CD4-positive, alpha-beta T cell treated with Interleukin-10 for 1 hour (primary cell): ENCODE data around the gene EFCAB6.

Source experiments
- DNase-seq: peaks from one replicate; pipeline ENCODE4 v3.0.0-alpha.2; 2020

Gene EFCAB6

DNA sequence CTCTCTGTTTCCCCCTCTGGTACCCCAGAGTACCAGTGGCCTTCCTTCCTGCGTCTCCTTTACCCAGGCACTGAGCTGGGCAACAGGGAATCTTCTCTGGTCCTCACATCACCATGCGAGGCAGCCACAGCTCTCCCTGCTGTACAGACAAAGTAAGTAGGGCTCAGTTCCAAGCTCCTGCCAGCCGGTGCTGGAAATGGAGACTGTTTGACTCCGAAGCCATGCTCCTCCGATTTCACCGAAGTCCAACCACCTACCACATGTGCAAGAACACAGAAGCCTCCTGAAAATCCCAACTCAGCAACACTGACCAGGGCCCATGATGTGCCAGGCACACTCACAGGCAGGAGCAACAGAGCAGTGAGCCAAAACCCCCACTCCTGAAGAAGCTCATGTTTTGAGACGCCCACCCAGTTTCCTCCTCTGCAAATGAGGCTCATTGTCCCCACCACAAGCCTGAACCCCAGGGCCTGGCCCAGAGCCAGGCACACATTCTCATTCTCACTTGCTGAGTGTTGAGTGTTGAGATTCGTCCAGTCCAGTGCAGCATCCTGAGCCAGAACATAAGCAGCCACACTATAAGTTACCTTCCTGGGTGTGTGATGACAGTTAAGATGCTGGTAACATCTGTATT, 244.3 kb downstream of the EFCAB6 start:
- no peak for DNase-seq

DNA sequence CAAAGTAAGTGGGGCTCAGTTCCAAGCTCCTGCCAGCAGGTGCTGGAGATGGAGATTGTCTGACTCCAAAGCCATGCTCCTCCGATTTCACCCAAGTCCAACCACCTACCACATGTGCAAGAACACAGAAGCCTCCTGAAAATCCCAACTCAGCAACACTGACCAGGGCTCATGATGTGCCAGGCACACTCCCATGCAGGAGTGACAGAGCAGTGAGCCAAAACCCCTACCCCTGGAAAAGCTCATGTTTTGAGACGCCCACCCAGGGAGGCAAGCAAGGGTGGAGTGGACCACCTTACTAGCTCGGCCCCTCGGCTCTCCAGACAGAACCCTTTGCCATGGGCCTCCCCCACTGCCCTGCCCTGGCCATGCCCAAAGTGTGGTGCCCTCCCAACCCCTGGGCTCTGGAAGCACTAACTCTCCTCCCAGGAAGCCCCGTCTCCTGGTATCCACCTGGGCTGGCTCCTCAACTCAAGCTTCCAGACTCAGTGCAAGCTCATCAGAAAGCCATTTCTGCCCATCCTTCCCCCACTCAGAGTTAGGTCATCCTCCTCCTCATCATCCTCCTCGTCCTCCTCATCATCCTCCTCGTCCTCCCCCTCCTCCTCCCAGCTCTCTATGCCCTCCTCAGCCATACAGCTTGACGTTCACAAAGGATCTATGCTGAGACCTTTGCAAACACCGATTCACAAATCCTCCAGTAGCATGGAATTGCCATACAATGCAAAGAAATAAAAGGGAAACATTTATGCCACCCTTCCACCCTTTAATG, 245.4 kb downstream of the EFCAB6 start:
- no peak for DNase-seq

DNA sequence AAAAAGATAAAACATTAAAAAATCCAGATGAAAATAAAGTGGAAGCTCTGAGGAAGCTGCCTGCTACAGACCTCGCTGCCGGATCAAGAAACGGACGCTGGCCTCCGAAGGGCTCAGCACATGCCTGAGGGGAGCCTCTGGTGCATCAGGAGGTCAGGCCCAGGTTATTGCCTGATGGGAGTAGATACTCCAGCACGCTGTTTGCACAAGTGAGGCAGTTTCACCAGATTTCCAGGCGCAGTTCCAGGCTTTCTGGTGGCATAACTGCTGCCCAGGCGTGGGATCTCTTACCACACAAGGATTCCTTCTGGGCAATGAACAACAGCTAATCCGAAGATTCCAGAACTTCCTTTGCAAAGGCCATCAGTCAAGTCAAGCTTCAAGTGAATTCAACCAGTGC, 246.1 kb downstream of the EFCAB6 start:
- DNase-seq: no peak

DNA sequence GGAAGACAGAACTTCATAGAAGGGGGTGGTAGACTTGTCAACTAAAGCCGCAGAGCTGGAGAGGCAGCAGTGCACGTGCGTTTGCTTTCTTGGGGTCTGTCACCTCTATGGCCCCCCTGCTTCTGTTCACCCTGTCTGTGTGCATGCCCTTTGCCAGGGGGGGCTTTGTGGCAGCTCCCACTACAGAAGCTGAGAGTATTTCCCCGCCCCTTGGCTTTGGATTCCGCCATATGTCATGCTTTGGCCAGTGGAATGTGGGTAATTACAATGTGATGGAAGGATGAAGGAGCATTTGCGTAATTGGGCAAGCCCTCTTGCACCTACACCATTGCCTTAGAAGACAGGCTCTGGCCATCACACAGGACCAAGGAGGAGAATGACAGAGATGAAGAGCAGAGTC, 247.2 kb downstream of the EFCAB6 start:
- no peak for DNase-seq

DNA sequence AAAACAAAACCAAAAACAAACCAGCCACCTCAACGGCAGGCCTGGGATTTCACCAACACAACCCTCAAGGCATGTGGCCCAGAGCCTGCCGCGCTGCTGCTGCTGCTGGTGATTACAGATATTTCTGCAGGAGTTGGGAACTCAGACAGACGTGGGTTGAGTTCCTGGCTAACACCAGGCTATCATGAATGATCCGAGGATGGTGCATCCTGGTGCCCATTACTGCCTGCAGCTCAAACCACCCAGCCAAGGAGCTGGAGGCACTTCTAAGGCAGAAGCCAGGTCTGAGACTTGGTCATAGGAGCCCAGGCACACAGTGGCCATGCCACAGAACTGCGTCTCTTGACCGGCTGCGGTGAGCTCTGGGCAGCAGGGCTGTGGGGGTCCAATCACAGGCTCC, 248.5 kb downstream of the EFCAB6 start:
- DNase-seq: no peak

DNA sequence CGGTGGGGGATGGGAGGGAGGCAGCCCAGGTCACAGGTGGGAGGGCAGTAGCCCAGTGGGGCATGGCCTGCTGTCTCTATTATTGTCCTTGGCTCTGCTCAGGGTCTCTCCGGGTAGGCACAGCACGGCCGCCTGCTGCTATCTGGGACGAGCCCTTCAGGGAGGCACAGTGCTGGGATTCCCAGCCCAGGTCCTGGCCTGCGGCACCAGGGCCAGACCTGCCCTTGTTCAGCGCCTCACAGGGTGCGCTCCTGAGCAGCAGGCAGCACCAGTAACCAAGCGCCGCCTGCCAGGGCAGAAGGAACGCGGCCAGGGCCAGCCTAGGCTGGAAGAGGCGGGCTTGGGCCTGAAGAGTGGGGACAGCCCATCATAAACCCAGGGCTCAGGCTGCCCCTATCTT, 249.3 kb downstream of the EFCAB6 start:
- no peak for DNase-seq

DNA sequence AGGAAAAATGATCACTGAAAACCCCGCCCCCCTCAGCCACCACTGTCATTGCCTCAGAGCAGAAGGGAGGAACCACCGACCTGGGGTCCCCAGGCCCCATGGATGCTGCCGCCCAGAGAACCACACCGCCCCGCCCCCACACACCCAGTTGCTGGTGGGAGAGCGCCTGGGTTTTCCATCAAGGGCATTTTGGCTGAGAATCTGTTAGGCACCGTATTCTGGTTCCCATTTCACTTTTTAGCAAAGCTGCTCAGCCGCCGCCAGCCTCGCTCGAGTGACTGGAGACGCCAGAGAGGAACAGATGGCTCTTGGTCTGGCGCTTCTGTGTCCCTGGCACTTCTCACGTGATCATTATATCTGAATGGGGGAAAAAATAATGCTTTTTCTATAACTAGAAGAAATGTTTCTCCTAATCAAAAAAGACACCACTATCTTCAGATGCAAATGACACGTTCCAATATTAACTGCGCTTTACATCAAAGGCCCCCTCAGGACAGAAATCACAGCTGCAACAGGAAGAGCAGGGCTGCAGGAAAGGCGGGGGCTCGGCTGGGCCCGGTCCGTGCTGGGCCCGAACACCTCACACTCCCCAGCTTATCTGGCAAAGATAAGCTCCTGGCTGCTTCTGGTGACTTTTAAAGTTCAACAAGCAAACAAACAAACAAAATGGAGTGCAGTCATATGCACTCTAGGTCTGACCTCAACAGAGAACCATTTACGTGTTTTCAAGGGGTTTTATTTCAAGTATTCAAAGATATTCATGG, 250.5 kb downstream of the EFCAB6 start:
- no peak for DNase-seq

DNA sequence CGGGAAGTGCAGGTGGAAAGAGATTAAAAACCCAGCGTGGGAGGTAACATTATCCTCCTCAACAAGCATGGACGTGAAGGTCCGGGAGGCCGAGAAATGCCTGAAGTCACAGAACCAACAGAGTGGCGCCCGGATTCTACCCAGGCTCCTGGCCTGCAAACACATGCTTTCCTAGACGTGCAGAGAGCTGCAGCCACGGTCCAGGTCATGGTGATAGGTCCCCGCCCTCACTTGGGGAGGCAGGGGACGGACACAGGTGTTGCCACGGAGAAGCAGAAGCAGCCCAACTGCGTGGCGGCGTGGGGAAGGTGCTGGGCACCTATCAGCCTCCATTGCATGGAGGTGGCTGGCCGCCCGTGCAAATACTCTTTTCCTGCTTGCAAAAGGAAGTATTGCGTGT, 251.5 kb downstream of the EFCAB6 start:
- DNase-seq: no peak

DNA sequence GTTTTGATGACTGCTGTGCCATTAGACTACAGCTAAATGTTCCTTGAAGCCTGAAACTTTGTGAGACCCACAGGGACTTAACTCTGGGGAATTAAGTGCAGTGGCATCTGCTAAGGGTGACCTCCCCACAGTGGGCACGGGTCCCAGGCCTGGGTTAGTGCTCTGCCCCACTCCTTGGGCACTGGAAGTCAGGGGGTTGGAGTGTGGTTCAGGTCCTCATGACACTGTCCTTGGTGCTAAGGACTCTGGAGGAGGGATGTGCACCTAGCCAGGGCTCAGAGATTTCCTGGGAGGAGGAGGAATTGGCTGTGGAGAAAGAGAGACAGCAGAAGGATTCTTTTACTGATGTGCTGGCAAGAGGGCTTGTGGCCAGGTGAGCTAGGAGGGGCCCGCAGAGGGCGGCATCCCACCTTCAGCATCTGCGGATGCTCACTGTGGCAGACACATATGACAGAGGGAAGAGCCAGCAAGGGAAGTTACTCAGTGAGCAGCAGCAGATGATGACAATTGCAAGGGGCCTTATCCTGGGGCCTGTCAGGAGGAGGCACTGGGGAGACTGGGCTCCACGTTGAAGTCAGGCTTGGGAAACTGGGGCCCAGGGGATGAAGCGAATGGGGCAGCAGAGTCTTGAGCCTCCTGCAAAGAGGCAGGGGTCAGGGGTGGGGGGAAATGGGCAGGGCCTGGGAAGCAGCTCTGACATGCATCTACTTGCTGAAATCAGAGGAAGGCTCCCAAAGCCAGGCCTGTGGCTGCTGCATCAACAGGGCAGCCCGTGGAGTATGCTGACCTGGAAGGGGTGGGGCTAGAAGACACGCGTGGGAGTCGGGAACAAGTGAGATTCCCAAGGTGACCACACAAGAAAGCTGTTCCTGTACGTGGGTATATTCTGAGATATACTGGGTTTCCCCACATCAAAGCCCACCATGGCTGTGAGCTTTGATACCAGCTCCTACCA, 256.3 kb downstream of the EFCAB6 start:
- DNase-seq: no peak

DNA sequence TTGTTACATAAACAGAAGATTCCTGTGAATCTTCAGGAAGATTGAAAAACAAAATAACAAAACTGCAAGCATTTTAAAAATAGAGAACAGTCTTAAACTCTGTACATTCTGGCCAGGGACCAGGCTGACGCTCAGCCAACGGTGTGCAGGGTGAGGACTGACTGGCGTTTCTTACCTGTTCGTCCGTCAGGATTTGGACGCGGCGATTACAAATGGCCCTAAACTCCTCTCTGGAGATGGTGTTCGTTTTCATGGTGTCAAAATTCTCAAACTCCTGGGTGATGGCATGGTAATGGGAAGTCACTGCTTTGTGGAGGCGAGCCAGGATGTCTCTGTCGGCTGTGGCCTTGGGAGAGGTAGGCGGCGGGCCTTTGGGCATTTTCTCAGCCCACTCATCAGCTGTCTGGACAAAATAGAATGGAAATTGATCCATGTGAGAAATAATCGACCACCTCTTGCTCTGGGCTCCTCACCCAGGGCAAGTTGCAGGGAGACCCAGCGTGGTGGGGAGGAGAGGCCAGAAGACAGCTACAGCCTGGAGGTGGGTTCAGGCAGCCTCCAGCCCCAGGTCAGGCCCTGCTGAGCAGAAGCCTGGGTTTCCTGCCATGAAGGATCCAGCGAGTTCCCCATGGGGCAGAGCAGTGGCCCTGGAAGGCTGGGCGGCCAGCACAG, 257.3 kb downstream of the EFCAB6 start:
- DNase-seq: no peak

DNA sequence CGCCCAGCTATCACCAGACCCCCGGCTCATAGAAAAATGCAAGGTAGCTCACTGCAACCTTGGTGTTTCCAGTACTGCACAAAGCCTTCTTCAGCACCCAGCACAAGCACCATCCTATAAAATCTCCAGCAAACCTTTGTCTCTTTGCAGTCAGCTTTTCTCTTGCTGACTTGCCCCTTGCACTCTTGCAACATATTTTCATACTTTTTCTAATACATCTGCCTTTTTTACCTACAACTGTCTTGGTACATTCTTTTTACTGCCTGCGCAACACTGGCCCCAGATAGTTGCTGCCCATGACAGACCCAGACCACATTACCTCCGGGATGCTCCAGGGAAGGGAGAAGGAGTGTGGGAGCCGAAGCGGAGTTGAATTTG, 257.9 kb downstream of the EFCAB6 start:
- DNase-seq: no peak

DNA sequence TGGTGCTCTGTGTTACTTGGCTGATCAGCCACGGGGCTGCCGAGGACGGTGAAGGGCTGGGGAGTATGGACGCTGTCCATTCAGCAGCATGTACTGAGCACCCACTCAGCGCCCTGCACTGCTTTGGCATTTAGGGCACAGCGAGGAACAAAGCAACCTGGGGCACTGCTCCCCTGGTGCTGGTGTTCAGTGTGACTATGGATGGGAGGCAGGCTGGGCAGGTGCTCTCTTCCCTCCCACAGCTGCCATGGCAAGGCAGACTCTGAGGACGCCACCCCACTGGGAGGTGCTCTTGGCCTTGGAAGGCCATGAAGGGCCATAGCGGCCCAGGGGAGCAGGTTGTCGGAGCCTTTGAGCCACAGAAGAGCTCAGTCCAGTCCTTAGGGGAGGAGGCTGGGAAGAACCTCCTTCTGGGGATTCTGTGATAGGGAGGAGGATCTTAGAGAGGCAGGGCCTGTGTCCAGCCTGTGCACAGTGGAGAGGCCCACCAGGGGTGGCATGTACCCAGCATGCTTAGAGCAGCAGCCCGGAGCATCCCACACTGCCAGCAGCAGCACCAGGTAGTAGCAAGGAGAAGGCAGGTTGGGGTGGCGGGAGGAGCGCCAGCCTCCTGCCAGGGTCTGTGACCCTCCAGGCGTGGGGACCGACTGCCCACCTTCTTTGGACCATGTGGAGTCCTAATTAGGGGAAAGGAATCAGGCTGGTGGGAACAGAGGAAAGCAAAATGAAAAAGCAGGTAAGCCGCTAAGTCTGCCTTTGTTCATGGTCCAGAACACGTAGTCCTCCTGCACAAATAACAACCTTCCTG, 258.4 kb downstream of the EFCAB6 start:
- no peak for DNase-seq

DNA sequence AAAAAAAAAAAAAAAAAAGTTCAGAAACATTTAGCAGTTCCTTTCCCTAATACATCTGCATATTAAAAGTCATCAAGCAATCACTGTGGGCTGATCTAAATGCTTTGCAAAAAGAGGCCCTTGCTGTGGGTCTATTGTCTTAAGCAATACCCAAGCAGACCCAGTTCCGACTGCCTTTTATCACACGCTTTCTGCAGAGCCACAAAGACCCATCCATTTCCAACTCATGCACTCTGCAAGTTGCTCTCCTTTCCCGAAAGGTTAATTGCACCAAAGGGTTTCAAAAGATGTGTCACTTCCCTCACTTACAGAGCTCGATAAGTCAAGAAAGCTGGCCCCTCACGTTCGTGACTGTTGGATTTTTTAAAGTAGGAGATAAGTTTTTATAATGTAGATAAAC, 261.4 kb downstream of the EFCAB6 start:
- DNase-seq: no peak

DNA sequence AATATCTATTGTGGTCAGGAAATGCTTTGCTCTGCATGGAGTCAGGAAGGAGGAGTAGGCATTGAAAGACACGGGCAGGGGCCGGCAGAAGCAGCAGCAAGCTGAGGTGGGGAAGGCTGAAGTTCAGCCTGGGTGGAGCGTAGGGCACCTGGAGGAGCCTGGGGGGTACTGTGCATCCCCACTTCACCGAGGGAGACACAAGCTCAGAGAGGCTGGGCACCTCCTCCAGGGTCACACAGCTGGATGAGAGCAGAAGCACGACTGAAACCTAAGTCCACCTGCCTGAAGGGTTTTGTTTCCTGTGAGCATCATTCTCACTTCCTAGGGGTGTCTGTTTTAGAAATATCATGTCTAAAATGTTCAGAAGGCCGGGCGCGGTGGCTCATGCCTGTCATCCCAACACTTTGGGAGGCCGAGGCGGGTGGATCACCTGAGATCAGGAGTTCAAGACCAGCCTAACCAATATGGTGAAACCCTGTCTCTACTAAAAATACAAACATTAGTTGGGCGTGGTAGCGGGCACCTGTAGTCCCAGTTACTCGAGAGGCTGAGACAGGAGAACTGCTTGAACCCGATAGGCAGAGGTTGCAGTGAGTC, 262.0 kb downstream of the EFCAB6 start:
- no peak for DNase-seq

DNA sequence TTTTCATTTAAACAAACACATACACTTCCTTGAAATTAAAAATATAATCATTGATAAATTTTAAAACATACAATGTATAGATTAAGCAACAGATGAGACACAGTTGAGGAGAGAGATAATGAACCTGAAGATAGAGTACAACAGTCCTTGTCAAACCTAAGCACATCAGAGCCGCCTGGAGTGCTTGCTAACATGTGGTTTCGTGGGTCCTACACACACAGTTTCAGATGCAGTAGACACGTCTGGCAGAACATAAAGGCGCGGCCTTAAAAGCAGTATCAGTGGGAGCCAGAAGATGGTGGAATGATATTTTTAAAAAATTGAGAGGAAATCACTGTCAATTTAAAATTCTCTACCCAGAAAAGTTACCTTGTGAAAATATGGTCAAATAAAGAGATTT, 265.9 kb downstream of the EFCAB6 start:
- no peak for DNase-seq

DNA sequence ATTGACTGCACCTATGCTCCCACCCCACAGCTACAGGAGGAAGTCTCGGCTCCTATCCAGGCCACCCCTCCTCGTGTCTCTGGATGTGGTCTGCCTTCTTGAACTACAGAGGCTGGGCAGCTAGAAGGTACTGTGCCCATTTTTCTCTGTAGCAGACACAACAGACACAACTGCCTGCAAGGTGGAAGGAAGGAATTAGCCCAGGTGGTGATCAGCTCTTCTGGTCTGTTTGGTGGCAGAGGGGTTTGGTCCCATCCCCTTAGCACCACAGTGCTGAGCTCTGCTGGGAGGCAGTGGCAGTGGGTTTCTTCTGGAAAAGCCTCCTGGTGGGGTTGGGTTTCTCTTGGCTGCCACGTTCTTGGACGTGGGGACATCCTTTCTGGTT, 267.8 kb downstream of the EFCAB6 start:
- no peak for DNase-seq

DNA sequence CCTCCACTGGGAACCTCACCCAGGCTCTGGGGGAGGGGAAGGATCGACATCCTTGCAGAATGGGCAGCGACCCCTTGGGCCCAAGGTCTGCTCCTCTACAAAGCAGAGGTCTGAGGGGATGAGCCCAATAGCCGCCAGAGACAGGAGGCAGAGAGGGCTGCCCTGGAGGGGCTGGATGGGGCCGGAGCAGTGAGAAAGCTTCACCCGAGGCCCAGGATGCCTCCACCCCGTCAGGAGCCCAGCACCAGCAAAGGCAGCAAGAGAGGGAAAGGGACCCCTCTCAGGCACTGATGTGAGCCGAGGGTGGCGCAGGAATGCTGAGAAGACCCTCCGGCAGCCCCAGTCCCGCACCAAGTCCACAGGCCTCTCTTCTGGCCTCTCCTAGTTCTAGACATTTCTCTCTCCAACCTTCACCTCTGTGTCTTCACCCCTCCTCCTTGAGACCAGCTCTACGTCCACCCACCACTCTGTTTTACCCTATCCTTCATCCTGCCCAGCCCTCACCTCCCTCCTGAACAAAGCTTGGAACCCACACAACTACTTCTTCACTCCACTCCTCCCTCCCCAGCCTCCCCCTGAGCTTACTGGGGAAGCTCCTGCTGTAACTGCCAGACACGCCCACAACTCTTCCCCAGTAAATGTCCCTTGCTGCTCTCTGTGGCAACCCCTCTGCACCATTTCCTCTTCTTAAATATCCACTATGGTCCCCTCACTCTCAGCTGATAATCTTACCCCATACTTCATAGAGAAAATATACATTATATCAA, 268.4 kb downstream of the EFCAB6 start:
- DNase-seq: no peak

DNA sequence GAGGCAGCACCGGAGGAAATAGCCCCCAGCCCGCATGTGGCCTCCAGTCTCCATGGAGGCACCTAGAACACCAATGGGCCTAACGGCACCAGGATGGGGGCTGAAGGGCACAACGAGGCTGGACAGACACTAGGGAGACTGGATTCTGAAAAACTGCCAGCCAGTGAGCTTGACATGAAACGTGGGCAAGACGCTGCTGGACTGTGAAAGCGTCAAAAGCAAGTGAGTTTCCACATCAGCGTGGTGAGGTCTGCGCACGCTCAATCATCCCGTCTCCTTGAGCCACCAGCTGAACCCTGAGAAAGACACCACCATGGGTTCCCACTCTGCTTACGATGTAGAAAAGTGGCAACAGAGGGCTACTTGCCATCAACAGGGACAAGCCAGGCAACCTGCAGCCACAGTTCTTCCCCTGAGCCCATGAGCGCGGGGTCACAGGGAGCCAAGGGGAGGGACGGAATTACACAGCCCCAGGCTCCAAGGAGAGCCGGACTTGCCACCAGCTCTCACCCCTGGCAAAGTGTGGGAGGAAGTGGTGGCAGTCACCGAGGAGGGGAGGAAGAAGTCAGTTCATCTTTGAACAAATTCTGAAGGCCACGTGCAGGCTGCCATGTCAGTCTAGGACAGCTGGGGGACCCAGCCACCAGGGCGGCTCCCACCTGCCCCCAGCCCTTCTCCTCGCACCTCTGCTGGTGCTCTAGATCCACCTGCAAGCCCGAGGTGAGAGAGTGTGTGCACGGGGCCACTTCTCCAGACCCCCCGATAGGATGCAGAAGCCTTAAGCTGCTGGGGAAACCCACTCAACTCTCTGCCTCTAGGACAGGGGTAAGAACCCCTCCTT, 269.2 kb downstream of the EFCAB6 start:
- no peak for DNase-seq
